Measurements from ENCODE around the gene HIVEP3.

DNA sequence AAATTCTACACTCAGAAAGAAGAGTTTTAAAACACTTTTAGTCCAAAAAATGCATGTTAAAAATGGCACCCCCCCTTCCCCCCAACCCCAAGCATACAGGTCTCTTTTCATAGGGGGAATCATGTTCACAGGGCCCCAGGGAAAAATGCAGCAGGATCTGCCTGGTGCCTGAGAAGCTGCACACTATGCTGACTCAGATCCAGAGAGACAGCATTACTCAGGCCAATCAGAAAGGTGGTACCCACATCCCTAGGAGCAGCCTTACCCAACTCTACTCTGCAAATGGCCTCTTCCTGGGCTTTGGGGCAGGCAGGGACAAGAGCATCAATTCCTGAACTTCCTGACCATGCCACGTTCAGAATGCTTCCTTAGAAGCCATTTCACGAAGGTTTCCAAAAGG, 119.0 kb downstream of the HIVEP3 start:
- TF ChIP-seq YY1 (IDR thresholded peaks at IDR 0.05; ENCODE audit: low read depth) = no peak
- no peak for TF ChIP-seq MAX (IDR thresholded peaks at IDR 0.05)
- TF ChIP-seq ZBTB7A (IDR thresholded peaks at IDR 0.05; ENCODE audit: low read depth) = no peak
- no peak for TF ChIP-seq FOXM1 (IDR thresholded peaks at IDR 0.05; ENCODE audit: borderline replicate concordance, low read depth)
- TF ChIP-seq REST (IDR thresholded peaks at IDR 0.05; ENCODE audit: low read depth) = no peak
- no peak for TF ChIP-seq RAD21 (IDR thresholded peaks at IDR 0.05; ENCODE audit: low read depth)
- TF ChIP-seq EP300 (IDR thresholded peaks at IDR 0.05; ENCODE audit: borderline replicate concordance) = no peak
